Neural crest cell (in vitro differentiated cells): ENCODE data around the gene MSLN. TPM values are rescaled to one million over a fixed set of nuclear protein-coding genes. Genes with fewer than 3 reads are reported as not detected.

ENCODE experiments used
- DNase-seq: peaks from one replicate; pipeline ENCODE4 v3.0.0; 2021; ENCODE audit warnings: low read depth, mixed read lengths, low spot score
- H3K27ac Mint-ChIP-seq: one replicate; pipeline ENCODE4 v1.8.0; 2021; ENCODE audit warnings: mild to moderate bottlenecking, mixed read lengths; ENCODE audit not compliant: unreplicated experiment
- H3K27me3 Mint-ChIP-seq: 2 replicates; pipeline ENCODE4 v1.8.0; 2021; ENCODE audit warnings: low read depth, mild to moderate bottlenecking, mixed read lengths
- H3K36me3 Mint-ChIP-seq: 2 replicates; pipeline ENCODE4 v1.8.0; 2021; ENCODE audit warnings: low read depth, mild to moderate bottlenecking, mixed read lengths
- H3K4me1 Mint-ChIP-seq: 2 replicates; pipeline ENCODE4 v1.8.0; 2021; ENCODE audit warnings: mixed read lengths
- H3K4me3 Mint-ChIP-seq: one replicate; pipeline ENCODE4 v1.8.0; 2021; ENCODE audit warnings: mild to moderate bottlenecking, mixed read lengths
- H3K9me3 Mint-ChIP-seq: 2 replicates; pipeline ENCODE4 v1.8.0; 2021; ENCODE audit warnings: mixed read lengths
- CTCF ChIP-seq: fragments of 200-600 bp; sonication (generic); conservative IDR thresholded peaks from 2 replicates; pipeline ENCODE4 v1.5.0; 2021; ENCODE audit warnings: antibody characterized with exemption, mild to moderate bottlenecking
- total RNA-seq: library from RNA; stranded (reverse); gene quantifications from 2 replicates; pipeline ENCODE4 v1.2.1, GENCODE V29; 2021

MSLN gene
- total RNA-seq, 1 donor from 2014 or later, result not detected

- TF ChIP-seq CTCF, result no peak
- no peaks in the 10 kb centered on the region for H3K9me3 Mint-ChIP-seq
- peaks cover 7% of the 10 kb centered on the region for H3K36me3 Mint-ChIP-seq
- H3K27me3 Mint-ChIP-seq, result peaks cover 24% of the 10 kb centered on the region
- H3K27ac Mint-ChIP-seq, result no peak overlapping the region
- no peaks in the 10 kb centered on the region for H3K4me1 Mint-ChIP-seq
- H3K4me3 Mint-ChIP-seq, result peak overlapping the region; percentile 61
- DNase-seq, result no peak
Measured at GRCh38 chr16:795580-796229, 35.2 kb downstream of the MSLN start.

- Mint-ChIP-seq H3K4me3 (no peak overlapping the region), H3K4me1 (no peaks in the 10 kb centered on the region), H3K9me3 (no peaks in the 10 kb centered on the region), H3K27ac (no peak overlapping the region), H3K27me3 (peaks cover 32% of the 10 kb centered on the region), H3K36me3 (peaks cover 4% of the 10 kb centered on the region)
- DNase-seq, result no peak
- no peak for TF ChIP-seq CTCF
Measured at GRCh38 chr16:796296-797119, 36.0 kb downstream of the MSLN start.

GRCh38 chr16:797120-797420, 36.5 kb downstream of the MSLN start:
- no peaks in the 10 kb centered on the region for H3K4me1 Mint-ChIP-seq
- H3K9me3 Mint-ChIP-seq, result no peaks in the 10 kb centered on the region
- DNase-seq, result no peak
- peaks cover 37% of the 10 kb centered on the region for H3K27me3 Mint-ChIP-seq
- no peak overlapping the region for H3K27ac Mint-ChIP-seq
- peaks cover 2% of the 10 kb centered on the region for H3K36me3 Mint-ChIP-seq
- H3K4me3 Mint-ChIP-seq, result no peak overlapping the region
- TF ChIP-seq CTCF, result no peak

GRCh38 chr16:797686-798085, 37.2 kb downstream of the MSLN start:
- no peaks in the 10 kb centered on the region for H3K9me3 Mint-ChIP-seq

GRCh38 chr16:798666-799065, 38.1 kb downstream of the MSLN start:
- no peak for TF ChIP-seq CTCF
- Mint-ChIP-seq H3K27ac (no peak overlapping the region), H3K27me3 (peaks cover 52% of the 10 kb centered on the region), H3K36me3 (peaks cover 2% of the 10 kb centered on the region), H3K9me3 (no peaks in the 10 kb centered on the region), H3K4me3 (no peak overlapping the region), H3K4me1 (no peaks in the 10 kb centered on the region)
- no peak for DNase-seq

More at GRCh38 chr16:797686-798085, 37.2 kb downstream of the MSLN start:
- Mint-ChIP-seq H3K27me3 (peaks cover 42% of the 10 kb centered on the region), H3K4me1 (no peaks in the 10 kb centered on the region), H3K4me3 (no peak overlapping the region), H3K27ac (no peak overlapping the region), H3K36me3 (peaks cover 2% of the 10 kb centered on the region)
- DNase-seq, result no peak
- TF ChIP-seq CTCF, result no peak
